ENCODE results near the gene NTSR2.

GRCh38 chr2:11675423-11676112, 5.6 kb upstream of the NTSR2 start:
- TF ChIP-seq CTCF (IDR thresholded peaks at IDR 0.05) (no peak), POLR2AphosphoS5 (IDR thresholded peaks at IDR 0.05) (no peak)

Measured in suprapubic skin (tissue), 3 donors.